Measurements from ENCODE around the gene TNFSF8.

The TNFSF8 gene

GRCh38 chr9:114945616-114946412 lies 15.4 kb upstream of the TNFSF8 start:
- Histone ChIP-seq H2BK12ac (ENCODE audit: low read length) (no peak overlapping the region), H4K8ac (ENCODE audit: low read depth, low read length) (no peak overlapping the region), H2BK5ac (ENCODE audit: low read depth, low read length, poor library complexity) (no peak overlapping the region), H4K91ac (ENCODE audit: low read depth, low read length) (no peak overlapping the region), H3K79me1 (ENCODE audit: low read length) (no peaks in the 10 kb centered on the region), H3K4ac (ENCODE audit: low read depth, low read length) (no peak overlapping the region), H3K27ac (ENCODE audit: low read depth, low read length) (no peak overlapping the region), H3K27me3 (ENCODE audit: insufficient read depth, low read length) (no peaks in the 10 kb centered on the region), H3K4me1 (ENCODE audit: control insufficient read depth in 1 of 2, insufficient read depth in 2 of 2, low read length in 2 of 2) (no peaks in the 10 kb centered on the region), H3K18ac (ENCODE audit: low read length) (no peak overlapping the region), H4K12ac (ENCODE audit: low read depth, low read length) (no peak overlapping the region), H3K9ac (ENCODE audit: low read length) (no peak overlapping the region), H3K4me3 (ENCODE audit: low read depth, low read length) (no peak overlapping the region), H2AFZ (ENCODE audit: insufficient read depth, low read length, poor library complexity) (no peak overlapping the region), H3K79me2 (ENCODE audit: control insufficient read depth, insufficient read depth, low read length, poor library complexity) (no peaks in the 10 kb centered on the region), H3K36me3 (ENCODE audit: control insufficient read depth in 1 of 2, insufficient read depth in 2 of 2, low read length in 2 of 2) (no peaks in the 10 kb centered on the region), H3K14ac (ENCODE audit: low read length) (no peak overlapping the region), H3K4me2 (ENCODE audit: low read length) (no peak overlapping the region), H3K9me3 (ENCODE audit: insufficient read depth, low read depth, low read length) (no peaks in the 10 kb centered on the region), H3K23ac (ENCODE audit: low read length) (no peak overlapping the region), H2AK5ac (ENCODE audit: low read length) (no peak overlapping the region), H2BK120ac (ENCODE audit: insufficient read depth, low read length, poor library complexity) (no peak overlapping the region)
- WGBS (ENCODE audit: extremely low coverage, insufficient coverage, insufficient read length), result 100% methylated on average over 1 of the region's 2 CpGs
- DNase-seq, result no peak

GRCh38 chr9:114941376-114941775 lies 11.0 kb upstream of the TNFSF8 start:
- no peaks in the 10 kb centered on the region for H3K79me1 ChIP-seq (ENCODE audit: low read length)
- H3K79me2 ChIP-seq (ENCODE audit: control insufficient read depth, insufficient read depth, low read length, poor library complexity), result no peaks in the 10 kb centered on the region
- no peak overlapping the region for H3K4ac ChIP-seq (ENCODE audit: low read depth, low read length)
- no peak overlapping the region for H2BK120ac ChIP-seq (ENCODE audit: insufficient read depth, low read length, poor library complexity)
- H3K18ac ChIP-seq (ENCODE audit: low read length), result no peak overlapping the region
- no peak overlapping the region for H3K23ac ChIP-seq (ENCODE audit: low read length)
- no peak overlapping the region for H4K8ac ChIP-seq (ENCODE audit: low read depth, low read length)
- H3K14ac ChIP-seq (ENCODE audit: low read length), result no peak overlapping the region
- H4K12ac ChIP-seq (ENCODE audit: low read depth, low read length), result no peak overlapping the region
- no peak overlapping the region for H3K4me3 ChIP-seq (ENCODE audit: low read depth, low read length)
- H3K9ac ChIP-seq (ENCODE audit: low read length), result no peak overlapping the region
- no peak overlapping the region for H2BK12ac ChIP-seq (ENCODE audit: low read length)
- no peak overlapping the region for H4K91ac ChIP-seq (ENCODE audit: low read depth, low read length)
- no peak overlapping the region for H3K27ac ChIP-seq (ENCODE audit: low read depth, low read length)
- no peak overlapping the region for H2BK5ac ChIP-seq (ENCODE audit: low read depth, low read length, poor library complexity)
- H2AFZ ChIP-seq (ENCODE audit: insufficient read depth, low read length, poor library complexity), result no peak overlapping the region
- no peaks in the 10 kb centered on the region for H3K9me3 ChIP-seq (ENCODE audit: insufficient read depth, low read depth, low read length)
- WGBS (ENCODE audit: extremely low coverage, insufficient coverage, insufficient read length), result no CpG with 5 or more reads among the region's 2 CpGs
- no peaks in the 10 kb centered on the region for H3K27me3 ChIP-seq (ENCODE audit: insufficient read depth, low read length)
- DNase-seq, result no peak
- no peak overlapping the region for H3K4me2 ChIP-seq (ENCODE audit: low read length)
- no peak overlapping the region for H2AK5ac ChIP-seq (ENCODE audit: low read length)
- H3K4me1 ChIP-seq (ENCODE audit: control insufficient read depth in 1 of 2, insufficient read depth in 2 of 2, low read length in 2 of 2), result no peaks in the 10 kb centered on the region
- no peaks in the 10 kb centered on the region for H3K36me3 ChIP-seq (ENCODE audit: control insufficient read depth in 1 of 2, insufficient read depth in 2 of 2, low read length in 2 of 2)

GRCh38 chr9:114938687-114939575 lies 8.5 kb upstream of the TNFSF8 start:
- Histone ChIP-seq H3K27ac (ENCODE audit: low read depth, low read length) (no peak overlapping the region), H3K18ac (ENCODE audit: low read length) (no peak overlapping the region), H3K9ac (ENCODE audit: low read length) (no peak overlapping the region), H2BK120ac (ENCODE audit: insufficient read depth, low read length, poor library complexity) (no peak overlapping the region), H2AK5ac (ENCODE audit: low read length) (no peak overlapping the region), H2AFZ (ENCODE audit: insufficient read depth, low read length, poor library complexity) (no peak overlapping the region), H3K9me3 (ENCODE audit: insufficient read depth, low read depth, low read length) (no peaks in the 10 kb centered on the region), H3K4ac (ENCODE audit: low read depth, low read length) (no peak overlapping the region), H2BK12ac (ENCODE audit: low read length) (no peak overlapping the region), H4K8ac (ENCODE audit: low read depth, low read length) (no peak overlapping the region), H3K79me1 (ENCODE audit: low read length) (no peaks in the 10 kb centered on the region), H3K23ac (ENCODE audit: low read length) (no peak overlapping the region), H3K36me3 (ENCODE audit: control insufficient read depth in 1 of 2, insufficient read depth in 2 of 2, low read length in 2 of 2) (no peaks in the 10 kb centered on the region), H4K91ac (ENCODE audit: low read depth, low read length) (no peak overlapping the region), H3K4me3 (ENCODE audit: low read depth, low read length) (no peak overlapping the region), H3K4me1 (ENCODE audit: control insufficient read depth in 1 of 2, insufficient read depth in 2 of 2, low read length in 2 of 2) (no peaks in the 10 kb centered on the region), H4K12ac (ENCODE audit: low read depth, low read length) (no peak overlapping the region), H3K4me2 (ENCODE audit: low read length) (no peak overlapping the region), H2BK5ac (ENCODE audit: low read depth, low read length, poor library complexity) (no peak overlapping the region), H3K14ac (ENCODE audit: low read length) (no peak overlapping the region), H3K79me2 (ENCODE audit: control insufficient read depth, insufficient read depth, low read length, poor library complexity) (no peaks in the 10 kb centered on the region), H3K27me3 (ENCODE audit: insufficient read depth, low read length) (no peaks in the 10 kb centered on the region)
- no CpG with 5 or more reads among the region's 4 CpGs for WGBS (ENCODE audit: extremely low coverage, insufficient coverage, insufficient read length)
- DNase-seq, result no peak

- H4K91ac ChIP-seq (ENCODE audit: low read depth, low read length), result no peak overlapping the region
- H3K79me2 ChIP-seq (ENCODE audit: control insufficient read depth, insufficient read depth, low read length, poor library complexity), result no peaks in the 10 kb centered on the region
- H4K12ac ChIP-seq (ENCODE audit: low read depth, low read length), result no peak overlapping the region
- H3K14ac ChIP-seq (ENCODE audit: low read length), result no peak overlapping the region
- no peak overlapping the region for H2BK12ac ChIP-seq (ENCODE audit: low read length)
- H3K23ac ChIP-seq (ENCODE audit: low read length), result no peak overlapping the region
- no peak overlapping the region for H2BK120ac ChIP-seq (ENCODE audit: insufficient read depth, low read length, poor library complexity)
- H3K9me3 ChIP-seq (ENCODE audit: insufficient read depth, low read depth, low read length), result no peaks in the 10 kb centered on the region
- peaks cover 4% of the 10 kb centered on the region for H3K79me1 ChIP-seq (ENCODE audit: low read length)
- no peaks in the 10 kb centered on the region for H3K36me3 ChIP-seq (ENCODE audit: control insufficient read depth in 1 of 2, insufficient read depth in 2 of 2, low read length in 2 of 2)
- no peak overlapping the region for H3K4ac ChIP-seq (ENCODE audit: low read depth, low read length)
- no peak overlapping the region for H3K4me3 ChIP-seq (ENCODE audit: low read depth, low read length)
- no peak overlapping the region for H2BK5ac ChIP-seq (ENCODE audit: low read depth, low read length, poor library complexity)
- WGBS (ENCODE audit: extremely low coverage, insufficient coverage, insufficient read length), result no CpG with 5 or more reads among the region's 3 CpGs
- DNase-seq, result no peak
- H2AK5ac ChIP-seq (ENCODE audit: low read length), result no peak overlapping the region
- no peak overlapping the region for H4K8ac ChIP-seq (ENCODE audit: low read depth, low read length)
- no peak overlapping the region for H3K9ac ChIP-seq (ENCODE audit: low read length)
- no peaks in the 10 kb centered on the region for H3K27me3 ChIP-seq (ENCODE audit: insufficient read depth, low read length)
- no peak overlapping the region for H2AFZ ChIP-seq (ENCODE audit: insufficient read depth, low read length, poor library complexity)
- H3K4me2 ChIP-seq (ENCODE audit: low read length), result no peak overlapping the region
- no peak overlapping the region for H3K18ac ChIP-seq (ENCODE audit: low read length)
- H3K27ac ChIP-seq (ENCODE audit: low read depth, low read length), result no peak overlapping the region
- H3K4me1 ChIP-seq (ENCODE audit: control insufficient read depth in 1 of 2, insufficient read depth in 2 of 2, low read length in 2 of 2), result no peaks in the 10 kb centered on the region
Measured at GRCh38 chr9:114937516-114937915, 7.1 kb upstream of the TNFSF8 start.
